ENCODE data around the gene UBR7.
"Not testable (repeated sequence)": the region's sequence is repeated elsewhere in the genome, so short reads cannot be mapped to it uniquely, and the experiment has no call there.

Gene UBR7

DNA sequence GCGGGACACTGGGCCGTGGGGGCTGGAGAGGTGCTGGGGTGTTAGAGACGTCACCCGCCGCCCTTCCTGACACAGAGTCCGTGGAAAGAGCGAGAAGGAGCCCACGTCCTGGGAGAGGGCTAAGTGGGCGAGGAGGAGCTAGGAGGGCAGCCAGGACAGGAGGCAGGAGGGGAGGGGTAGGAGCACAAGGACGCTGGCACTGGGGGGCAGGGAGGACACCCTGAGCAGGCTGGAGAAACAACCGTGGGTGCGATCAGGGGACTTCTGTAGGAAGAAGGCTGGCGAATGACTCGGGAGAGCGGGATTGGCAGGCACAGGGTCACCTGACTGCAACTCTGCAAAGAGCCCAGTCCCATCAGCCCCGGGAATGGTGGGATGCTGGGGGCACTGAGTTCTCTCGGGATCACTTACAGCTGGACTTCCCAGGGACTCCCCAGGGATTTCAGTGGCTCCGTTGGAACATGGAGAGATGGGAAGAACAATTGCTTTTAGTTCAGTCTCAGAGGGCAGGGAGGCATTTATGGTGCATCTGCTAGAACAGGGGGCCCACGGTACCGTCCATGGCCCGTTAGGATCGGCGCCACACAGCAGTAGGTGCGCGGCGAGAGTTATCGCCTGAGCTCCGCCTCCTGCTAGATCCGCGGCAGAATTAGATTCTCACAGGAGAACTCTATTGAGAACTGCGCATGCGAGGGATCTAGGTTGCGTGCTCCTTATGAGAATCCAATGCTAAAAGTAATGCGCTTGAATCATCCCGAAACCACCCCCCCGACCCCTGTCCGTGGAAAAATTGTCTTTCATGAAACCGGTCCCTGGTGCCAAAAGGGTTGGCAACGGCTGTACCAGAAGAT is 24.3 kb downstream of the UBR7 start:
- ChIA-PET POLR2A (no interaction called here), CTCF (interaction anchor here (0.9 kb wide), 1 partner anchor 388 kb away, joined by 5 read pairs; no protein-coding TSS in a partner anchor)
- no peak for DNase-seq (ENCODE audit: extremely low spot score)
- no peak for TF ChIP-seq CTBP1 (IDR thresholded peaks at IDR 0.05; ENCODE audit: borderline replicate concordance)
- TF ChIP-seq SUZ12 (IDR thresholded peaks at IDR 0.05), result no peak
- TF ChIP-seq TARDBP (IDR thresholded peaks at IDR 0.05), result no peak
- no peak for TF ChIP-seq FOXA1 (IDR thresholded peaks at IDR 0.05)
- TF ChIP-seq BHLHE40 (IDR thresholded peaks at IDR 0.05; ENCODE audit: borderline replicate concordance), result no peak
- TF ChIP-seq FOXK2 (IDR thresholded peaks at IDR 0.05), result no peak
- no peak for TF ChIP-seq ZNF384 (IDR thresholded peaks at IDR 0.05)
- TF ChIP-seq LEF1 (IDR thresholded peaks at IDR 0.05; ENCODE audit: borderline replicate concordance), result no peak
- TF ChIP-seq HDGF (IDR thresholded peaks at IDR 0.05; ENCODE audit: borderline replicate concordance), result no peak
- no peak for TF ChIP-seq ELF4 (IDR thresholded peaks at IDR 0.05)
- TF ChIP-seq L3MBTL2 (conservative IDR thresholded peaks at IDR 0.05), result no peak
- no peak for TF ChIP-seq FOXM1 (IDR thresholded peaks at IDR 0.05; ENCODE audit: borderline replicate concordance)
- no peak for TF ChIP-seq SP1 (IDR thresholded peaks at IDR 0.05)
- no peak for TF ChIP-seq NFRKB (IDR thresholded peaks at IDR 0.05)
- no peak for TF ChIP-seq ARNT (IDR thresholded peaks at IDR 0.05)
- TF ChIP-seq, protein P1, sequence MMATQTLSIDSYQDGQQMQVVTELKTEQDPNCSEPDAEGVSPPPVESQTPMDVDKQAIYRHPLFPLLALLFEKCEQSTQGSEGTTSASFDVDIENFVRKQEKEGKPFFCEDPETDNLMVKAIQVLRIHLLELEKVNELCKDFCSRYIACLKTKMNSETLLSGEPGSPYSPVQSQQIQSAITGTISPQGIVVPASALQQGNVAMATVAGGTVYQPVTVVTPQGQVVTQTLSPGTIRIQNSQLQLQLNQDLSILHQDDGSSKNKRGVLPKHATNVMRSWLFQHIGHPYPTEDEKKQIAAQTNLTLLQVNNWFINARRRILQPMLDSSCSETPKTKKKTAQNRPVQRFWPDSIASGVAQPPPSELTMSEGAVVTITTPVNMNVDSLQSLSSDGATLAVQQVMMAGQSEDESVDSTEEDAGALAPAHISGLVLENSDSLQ (IDR thresholded peaks at IDR 0.05), result no peak

DNA sequence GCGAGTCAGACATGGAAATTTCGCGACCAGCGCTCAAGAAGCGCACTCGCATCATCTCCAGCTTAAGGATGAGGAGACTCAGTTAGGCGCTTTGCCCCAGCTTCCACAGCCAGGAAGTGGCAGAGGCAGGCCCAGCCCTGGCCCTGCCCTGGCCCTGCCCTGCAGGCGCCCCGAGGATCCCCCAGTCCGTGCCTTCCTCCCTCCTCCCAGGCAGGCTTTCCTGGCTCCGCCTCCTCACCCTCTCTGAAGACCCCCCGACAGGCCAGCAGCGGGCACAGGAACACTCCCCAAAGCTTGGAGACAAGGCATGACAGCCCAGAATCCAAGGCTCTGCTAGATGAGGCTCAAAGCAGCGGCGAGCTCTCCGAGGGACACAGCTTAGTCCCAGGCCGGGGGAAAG is 25.1 kb downstream of the UBR7 start:
- CTCF ChIA-PET, result interaction anchor here (0.9 kb wide), 1 partner anchor 387 kb away, joined by 5 read pairs; no protein-coding TSS in a partner anchor
- TF ChIP-seq NFRKB (IDR thresholded peaks at IDR 0.05), result no peak
- TF ChIP-seq, protein P1 (IDR thresholded peaks at IDR 0.05), result no peak
- TF ChIP-seq ARNT (IDR thresholded peaks at IDR 0.05), result no peak
- no peak for TF ChIP-seq SP1 (IDR thresholded peaks at IDR 0.05)
- no peak for TF ChIP-seq FOXM1 (IDR thresholded peaks at IDR 0.05; ENCODE audit: borderline replicate concordance)
- TF ChIP-seq L3MBTL2 (conservative IDR thresholded peaks at IDR 0.05), result no peak
- TF ChIP-seq HDGF (IDR thresholded peaks at IDR 0.05; ENCODE audit: borderline replicate concordance), result no peak
- no peak for TF ChIP-seq TARDBP (IDR thresholded peaks at IDR 0.05)
- TF ChIP-seq FOXA1 (IDR thresholded peaks at IDR 0.05), result no peak
- no peak for TF ChIP-seq BHLHE40 (IDR thresholded peaks at IDR 0.05; ENCODE audit: borderline replicate concordance)
- TF ChIP-seq LEF1 (IDR thresholded peaks at IDR 0.05; ENCODE audit: borderline replicate concordance), result no peak
- no peak for TF ChIP-seq CTBP1 (IDR thresholded peaks at IDR 0.05; ENCODE audit: borderline replicate concordance)
- TF ChIP-seq FOXK2 (IDR thresholded peaks at IDR 0.05), result no peak
- no peak for TF ChIP-seq SUZ12 (IDR thresholded peaks at IDR 0.05)
- TF ChIP-seq ZNF384 (IDR thresholded peaks at IDR 0.05), result no peak
- TF ChIP-seq ELF4 (IDR thresholded peaks at IDR 0.05), result no peak
- no peak for DNase-seq (ENCODE audit: extremely low spot score)
- POLR2A ChIA-PET, result no interaction called here

DNA sequence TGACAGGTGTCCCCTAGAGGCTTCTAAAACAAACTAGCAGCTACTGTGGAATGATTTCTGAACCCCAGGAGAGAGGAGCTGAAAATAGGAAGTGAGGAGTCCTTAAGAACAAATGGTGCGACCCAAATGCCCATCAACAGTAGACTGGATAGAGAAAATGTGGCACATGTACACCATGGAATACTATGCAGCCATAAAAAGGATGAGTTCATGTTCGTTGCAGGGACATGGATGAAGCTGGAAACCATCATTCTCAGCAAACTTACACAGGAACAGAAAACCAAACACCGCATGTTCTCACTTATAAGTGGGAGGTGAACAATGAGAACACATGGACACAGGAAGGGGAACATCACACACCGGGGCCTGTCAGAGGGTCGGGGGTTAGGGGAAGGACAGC is 26.0 kb downstream of the UBR7 start:
- CTCF ChIA-PET, result not testable (repeated sequence)

DNA sequence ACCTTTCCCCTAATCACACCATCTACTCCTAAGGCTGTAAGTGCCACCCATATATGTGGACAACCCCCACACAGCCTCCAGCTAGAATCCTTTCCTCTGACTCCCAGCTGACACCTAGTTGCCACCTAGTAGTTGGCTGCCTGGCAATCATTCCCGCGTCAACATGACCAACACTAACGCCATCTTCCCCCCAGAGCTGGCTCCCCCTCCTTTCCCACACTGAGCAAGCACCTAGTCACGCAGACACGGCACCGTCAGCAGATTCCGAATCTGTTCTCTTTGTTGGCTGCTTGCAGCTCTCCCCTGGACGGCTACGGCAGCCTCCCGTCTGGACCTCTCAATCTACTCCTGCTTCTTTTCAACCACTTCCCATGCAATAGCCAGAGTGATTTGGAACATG is 27.7 kb downstream of the UBR7 start:
- no peak for DNase-seq (ENCODE audit: extremely low spot score)
- CTCF ChIA-PET, result no interaction called here
- TF ChIP-seq LEF1 (IDR thresholded peaks at IDR 0.05; ENCODE audit: borderline replicate concordance) (no peak), ARNT (IDR thresholded peaks at IDR 0.05) (no peak), ZNF384 (IDR thresholded peaks at IDR 0.05) (no peak), SUZ12 (IDR thresholded peaks at IDR 0.05) (no peak), SP1 (IDR thresholded peaks at IDR 0.05) (no peak), ELF4 (IDR thresholded peaks at IDR 0.05) (no peak), CTBP1 (IDR thresholded peaks at IDR 0.05; ENCODE audit: borderline replicate concordance) (no peak), FOXM1 (IDR thresholded peaks at IDR 0.05; ENCODE audit: borderline replicate concordance) (no peak), L3MBTL2 (conservative IDR thresholded peaks at IDR 0.05) (no peak), FOXK2 (IDR thresholded peaks at IDR 0.05) (no peak), NFRKB (IDR thresholded peaks at IDR 0.05) (no peak), FOXA1 (IDR thresholded peaks at IDR 0.05) (no peak), TARDBP (IDR thresholded peaks at IDR 0.05) (no peak), HDGF (IDR thresholded peaks at IDR 0.05; ENCODE audit: borderline replicate concordance) (no peak), BHLHE40 (IDR thresholded peaks at IDR 0.05; ENCODE audit: borderline replicate concordance) (no peak)
- TF ChIP-seq, protein P1 (IDR thresholded peaks at IDR 0.05), result no peak
- POLR2A ChIA-PET, result no interaction called here

More for the DNA sequence above, 26.0 kb downstream of the UBR7 start:
- POLR2A ChIA-PET; DNase-seq (ENCODE audit: extremely low spot score): not testable (repeated sequence)

DNA sequence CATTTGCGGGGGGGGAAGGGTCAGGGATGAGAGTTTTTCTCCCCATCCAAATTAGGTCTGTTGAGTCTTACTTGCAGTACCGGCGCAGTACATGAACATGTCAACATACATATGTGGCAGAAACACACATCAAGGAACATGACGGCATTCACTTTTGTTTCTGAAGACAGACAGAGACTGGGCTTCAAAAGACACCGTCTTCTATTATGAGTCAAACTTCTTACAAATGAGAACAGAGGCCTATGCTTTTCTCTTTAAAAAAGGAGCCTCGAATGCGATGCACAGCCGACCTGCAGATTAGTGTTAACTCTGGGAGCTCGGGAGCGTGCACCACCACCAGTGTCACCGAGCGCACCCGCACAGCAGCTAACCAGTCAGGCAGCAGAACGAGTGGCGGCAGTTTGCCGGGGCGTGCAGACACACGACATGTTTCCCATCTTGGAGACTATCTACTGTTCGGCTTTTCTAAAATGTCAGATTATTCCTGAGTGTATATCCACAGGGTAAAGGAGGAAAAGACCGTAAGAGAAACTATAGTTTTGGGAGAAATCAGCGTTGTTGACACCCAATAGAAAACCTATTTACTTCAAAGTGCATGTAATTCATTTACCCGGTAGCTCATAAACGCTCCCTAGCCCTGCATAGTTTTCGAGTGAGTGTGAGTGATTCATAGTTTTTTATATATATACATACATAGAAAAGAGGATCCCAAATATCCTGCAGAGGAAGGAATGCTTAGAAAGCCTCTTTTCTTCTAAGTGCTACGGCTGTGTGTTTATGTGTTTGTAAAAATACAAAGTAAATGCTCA is 33.0 kb downstream of the UBR7 start:
- ChIA-PET CTCF (no interaction called here), POLR2A (no interaction called here)
- DNase-seq (ENCODE audit: extremely low spot score), result no peak
- no peak for TF ChIP-seq FOXM1 (IDR thresholded peaks at IDR 0.05; ENCODE audit: borderline replicate concordance)
- TF ChIP-seq, protein P1 (IDR thresholded peaks at IDR 0.05), result no peak
- no peak for TF ChIP-seq LEF1 (IDR thresholded peaks at IDR 0.05; ENCODE audit: borderline replicate concordance)

All from HEK293T (cell line).